A549 (cell line): ENCODE data around the gene TLR5.

Source experiments
- CBX8 ChIP-seq: fragments of 200-600 bp; sonication (generic); IDR thresholded peaks from 2 replicates; pipeline ENCODE4 v1.6.1; 2016
- EP300 ChIP-seq, 2 experiments: fragments of >200 bp; sonication (Bioruptor Twin); formaldehyde crosslinking; IDR thresholded peaks; 2 replicates in 1 of 2; 3 replicates in 1 of 2; pipeline ENCODE4 v1.6.1; 2016 to 2017
- POLR2A ChIP-seq: IDR thresholded peaks from 2 replicates; pipeline ENCODE4 v1.6.1; 2012; ENCODE audit warnings: mild to moderate bottlenecking, low read length
- RAD21 ChIP-seq, 2 experiments: fragments of >200 bp in 1 of 2; sonication (Bioruptor Twin) in 1 of 2; formaldehyde crosslinking in 1 of 2; IDR thresholded peaks in 1 of 2; conservative IDR thresholded peaks in 1 of 2; 2 replicates in 1 of 2; 3 replicates in 1 of 2; pipeline ENCODE4 v1.6.1; 2012 to 2018; ENCODE audit warnings: inconsistent platforms in 1 of 2
- TP53 ChIP-seq: fragments of 250-450 bp; sonication (Bioruptor Pico); IDR thresholded peaks from 2 replicates; pipeline ENCODE4 v1.5.0; 2021; ENCODE audit warnings: mild to moderate bottlenecking, moderate library complexity
- TF ChIP-seq, protein P1 (sequence below): fragments of >200 bp; sonication (Bioruptor Twin); formaldehyde crosslinking; IDR thresholded peaks from 3 replicates; pipeline ENCODE4 v1.5.1; 2016
- TF ChIP-seq, protein P2 (sequence below): fragments of 250-450 bp; sonication (Bioruptor Pico); IDR thresholded peaks from 2 replicates; pipeline ENCODE4 v1.5.0; 2021; ENCODE audit warnings: mild to moderate bottlenecking, moderate library complexity, borderline replicate concordance
- TF ChIP-seq, protein P3 (sequence below): fragments of >200 bp; sonication (Bioruptor Twin); formaldehyde crosslinking; IDR thresholded peaks from 3 replicates; pipeline ENCODE4 v1.6.1; 2016

DNA sequence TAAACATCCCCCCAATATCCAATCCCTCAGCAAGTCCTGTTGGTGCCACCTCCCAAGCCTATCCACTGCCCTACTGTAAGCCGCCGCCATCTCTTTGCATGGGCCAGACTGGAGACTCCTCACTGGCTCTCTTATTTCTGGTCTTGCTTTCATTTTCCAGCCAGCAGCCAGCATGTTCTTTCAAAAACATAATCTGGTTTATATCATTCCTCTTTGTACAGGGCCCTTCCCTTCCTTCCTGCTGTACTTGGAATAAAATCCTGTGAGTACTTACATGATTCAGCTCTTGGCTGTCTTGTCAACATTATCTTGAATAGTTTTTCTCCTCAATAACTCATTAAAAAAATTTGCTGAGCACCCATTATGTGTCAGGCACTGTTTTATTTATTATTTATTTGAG, 28.2 kb downstream of the TLR5 start:
- TF ChIP-seq CBX8 (no peak), POLR2A (no peak), TP53 (CRISPR knock-in tag) (no peak), EP300 (IDR thresholded peaks at IDR 0.05) (no peak), RAD21 (conservative IDR thresholded peaks at IDR 0.05 in 1 of 2, IDR thresholded peaks at IDR 0.05 in 1 of 2) (no peak)
- TF ChIP-seq, protein P1, sequence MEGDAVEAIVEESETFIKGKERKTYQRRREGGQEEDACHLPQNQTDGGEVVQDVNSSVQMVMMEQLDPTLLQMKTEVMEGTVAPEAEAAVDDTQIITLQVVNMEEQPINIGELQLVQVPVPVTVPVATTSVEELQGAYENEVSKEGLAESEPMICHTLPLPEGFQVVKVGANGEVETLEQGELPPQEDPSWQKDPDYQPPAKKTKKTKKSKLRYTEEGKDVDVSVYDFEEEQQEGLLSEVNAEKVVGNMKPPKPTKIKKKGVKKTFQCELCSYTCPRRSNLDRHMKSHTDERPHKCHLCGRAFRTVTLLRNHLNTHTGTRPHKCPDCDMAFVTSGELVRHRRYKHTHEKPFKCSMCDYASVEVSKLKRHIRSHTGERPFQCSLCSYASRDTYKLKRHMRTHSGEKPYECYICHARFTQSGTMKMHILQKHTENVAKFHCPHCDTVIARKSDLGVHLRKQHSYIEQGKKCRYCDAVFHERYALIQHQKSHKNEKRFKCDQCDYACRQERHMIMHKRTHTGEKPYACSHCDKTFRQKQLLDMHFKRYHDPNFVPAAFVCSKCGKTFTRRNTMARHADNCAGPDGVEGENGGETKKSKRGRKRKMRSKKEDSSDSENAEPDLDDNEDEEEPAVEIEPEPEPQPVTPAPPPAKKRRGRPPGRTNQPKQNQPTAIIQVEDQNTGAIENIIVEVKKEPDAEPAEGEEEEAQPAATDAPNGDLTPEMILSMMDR: no peak
- TF ChIP-seq, protein P2, sequence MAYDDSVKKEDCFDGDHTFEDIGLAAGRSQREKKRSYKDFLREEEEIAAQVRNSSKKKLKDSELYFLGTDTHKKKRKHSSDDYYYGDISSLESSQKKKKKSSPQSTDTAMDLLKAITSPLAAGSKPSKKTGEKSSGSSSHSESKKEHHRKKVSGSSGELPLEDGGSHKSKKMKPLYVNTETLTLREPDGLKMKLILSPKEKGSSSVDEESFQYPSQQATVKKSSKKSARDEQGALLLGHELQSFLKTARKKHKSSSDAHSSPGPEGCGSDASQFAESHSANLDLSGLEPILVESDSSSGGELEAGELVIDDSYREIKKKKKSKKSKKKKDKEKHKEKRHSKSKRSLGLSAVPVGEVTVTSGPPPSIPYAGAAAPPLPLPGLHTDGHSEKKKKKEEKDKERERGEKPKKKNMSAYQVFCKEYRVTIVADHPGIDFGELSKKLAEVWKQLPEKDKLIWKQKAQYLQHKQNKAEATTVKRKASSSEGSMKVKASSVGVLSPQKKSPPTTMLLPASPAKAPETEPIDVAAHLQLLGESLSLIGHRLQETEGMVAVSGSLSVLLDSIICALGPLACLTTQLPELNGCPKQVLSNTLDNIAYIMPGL (CRISPR knock-in tag): no peak
- TF ChIP-seq, protein P3, sequence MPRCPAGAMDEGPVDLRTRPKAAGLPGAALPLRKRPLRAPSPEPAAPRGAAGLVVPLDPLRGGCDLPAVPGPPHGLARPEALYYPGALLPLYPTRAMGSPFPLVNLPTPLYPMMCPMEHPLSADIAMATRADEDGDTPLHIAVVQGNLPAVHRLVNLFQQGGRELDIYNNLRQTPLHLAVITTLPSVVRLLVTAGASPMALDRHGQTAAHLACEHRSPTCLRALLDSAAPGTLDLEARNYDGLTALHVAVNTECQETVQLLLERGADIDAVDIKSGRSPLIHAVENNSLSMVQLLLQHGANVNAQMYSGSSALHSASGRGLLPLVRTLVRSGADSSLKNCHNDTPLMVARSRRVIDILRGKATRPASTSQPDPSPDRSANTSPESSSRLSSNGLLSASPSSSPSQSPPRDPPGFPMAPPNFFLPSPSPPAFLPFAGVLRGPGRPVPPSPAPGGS: no peak
